Stimulated activated CD8-positive, alpha-beta memory T cell treated with anti-CD3 and anti-CD28 coated beads, Interleukin-15, amount 100 ng/mL, for 1 hour (primary cell): ENCODE data around the gene C1QTNF4.

ENCODE experiments used
- DNase-seq: peaks from one replicate; pipeline ENCODE4 v3.0.0-alpha.2; 2020; ENCODE audit warnings: low read depth

Gene C1QTNF4

GRCh38 chr11:47592970-47593369 lies 1.2 kb downstream of the C1QTNF4 start:
- DNase-seq, result no peak

DNA sequence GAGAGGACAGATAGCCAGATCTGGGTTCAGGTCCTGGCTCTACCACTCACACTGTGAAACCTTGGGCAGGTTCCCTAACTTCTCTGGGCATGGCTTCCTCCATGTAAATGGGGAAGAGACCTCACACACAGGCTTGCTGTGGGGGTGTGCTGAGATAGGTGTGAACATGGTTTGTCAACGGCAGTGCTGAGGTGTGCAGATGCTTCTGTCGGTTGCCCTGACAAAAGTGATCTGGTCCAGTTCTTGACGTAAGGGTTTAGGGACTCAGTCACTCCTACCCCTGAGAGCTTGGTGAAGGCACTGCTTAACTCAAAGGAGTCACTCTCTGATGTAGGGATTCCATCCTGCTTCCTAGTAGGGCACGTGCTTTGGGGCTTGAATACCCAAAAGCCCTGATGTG lies 2.0 kb downstream of the C1QTNF4 start:
- no peak for DNase-seq

GRCh38 chr11:47591764-47592163 lies 2.4 kb downstream of the C1QTNF4 start:
- no peak for DNase-seq

- no peak for DNase-seq
Observed at GRCh38 chr11:47589977-47590861, 4.0 kb downstream of the C1QTNF4 start.

DNA sequence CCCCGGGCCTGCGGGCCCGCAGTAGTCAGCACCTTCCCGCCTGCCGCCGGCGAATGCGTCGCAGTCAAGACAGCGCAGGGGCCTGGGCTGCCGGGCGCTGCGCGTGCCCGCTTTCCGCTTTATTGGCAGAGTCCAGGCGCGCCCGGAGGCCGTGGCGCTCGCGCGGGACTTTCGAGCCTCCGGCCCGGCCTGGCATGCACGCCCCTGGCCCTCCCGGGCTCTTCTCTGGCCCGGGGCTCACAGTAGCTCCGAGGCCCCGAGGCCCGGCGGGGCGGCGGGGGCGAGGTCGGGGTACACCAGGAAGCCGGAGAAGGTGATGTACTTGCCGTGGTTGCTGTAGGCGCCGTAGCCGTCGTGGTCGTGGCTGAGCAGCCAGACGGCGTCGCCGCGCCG lies 4.6 kb downstream of the C1QTNF4 start:
- DNase-seq, result no peak

DNA sequence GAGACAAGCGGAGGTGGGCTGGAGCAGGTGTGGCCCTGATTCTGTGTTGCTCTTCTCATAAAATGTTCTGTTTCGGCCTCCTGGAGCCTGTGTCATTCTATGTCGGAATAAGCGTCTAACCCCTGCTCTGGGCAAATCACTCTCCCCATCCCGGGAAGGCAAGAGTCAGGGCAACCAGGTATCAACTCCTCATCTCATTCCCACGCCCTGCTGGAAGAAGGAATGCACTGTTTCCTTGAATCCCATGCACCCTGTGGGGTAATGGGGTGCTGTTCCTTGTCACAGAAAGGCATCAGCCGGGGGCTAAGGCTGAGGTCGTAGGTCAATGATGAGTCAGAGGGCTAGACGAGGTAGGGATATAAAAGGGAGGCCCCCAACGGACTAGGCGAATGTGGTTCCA lies 5.1 kb downstream of the C1QTNF4 start:
- no peak for DNase-seq

DNA sequence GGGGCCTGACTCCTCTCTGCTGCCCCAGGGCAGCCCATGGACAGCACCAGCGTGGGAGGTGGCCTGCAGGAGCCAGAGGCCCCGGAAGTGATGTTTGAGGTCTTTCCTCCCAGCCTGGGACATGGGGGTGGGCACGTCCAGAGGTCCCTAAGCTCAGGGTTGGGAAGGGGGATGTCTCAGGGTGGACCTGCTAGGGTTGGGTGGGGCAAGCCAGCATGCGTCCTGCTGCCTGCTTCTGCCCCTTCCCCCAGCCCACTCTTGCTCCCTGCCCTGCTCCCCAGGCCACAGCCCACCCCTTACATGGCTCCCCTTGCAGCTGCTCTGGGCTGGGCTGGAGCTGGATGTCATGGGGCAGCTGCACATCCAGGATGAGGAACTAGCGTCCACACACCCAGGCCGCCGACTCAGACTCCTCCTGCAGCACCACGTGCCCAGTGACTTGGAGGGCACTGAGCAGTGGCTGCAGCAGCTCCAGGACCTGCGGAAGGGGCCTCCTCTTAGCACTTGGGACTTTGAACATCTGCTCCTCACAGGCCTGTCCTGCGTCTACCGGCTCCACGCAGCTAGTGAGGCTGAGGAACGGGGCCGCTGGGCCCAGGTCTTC lies 6.4 kb downstream of the C1QTNF4 start:
- DNase-seq, result no peak

- no peak for DNase-seq
Observed at GRCh38 chr11:47587039-47587716, 7.0 kb downstream of the C1QTNF4 start.

DNA sequence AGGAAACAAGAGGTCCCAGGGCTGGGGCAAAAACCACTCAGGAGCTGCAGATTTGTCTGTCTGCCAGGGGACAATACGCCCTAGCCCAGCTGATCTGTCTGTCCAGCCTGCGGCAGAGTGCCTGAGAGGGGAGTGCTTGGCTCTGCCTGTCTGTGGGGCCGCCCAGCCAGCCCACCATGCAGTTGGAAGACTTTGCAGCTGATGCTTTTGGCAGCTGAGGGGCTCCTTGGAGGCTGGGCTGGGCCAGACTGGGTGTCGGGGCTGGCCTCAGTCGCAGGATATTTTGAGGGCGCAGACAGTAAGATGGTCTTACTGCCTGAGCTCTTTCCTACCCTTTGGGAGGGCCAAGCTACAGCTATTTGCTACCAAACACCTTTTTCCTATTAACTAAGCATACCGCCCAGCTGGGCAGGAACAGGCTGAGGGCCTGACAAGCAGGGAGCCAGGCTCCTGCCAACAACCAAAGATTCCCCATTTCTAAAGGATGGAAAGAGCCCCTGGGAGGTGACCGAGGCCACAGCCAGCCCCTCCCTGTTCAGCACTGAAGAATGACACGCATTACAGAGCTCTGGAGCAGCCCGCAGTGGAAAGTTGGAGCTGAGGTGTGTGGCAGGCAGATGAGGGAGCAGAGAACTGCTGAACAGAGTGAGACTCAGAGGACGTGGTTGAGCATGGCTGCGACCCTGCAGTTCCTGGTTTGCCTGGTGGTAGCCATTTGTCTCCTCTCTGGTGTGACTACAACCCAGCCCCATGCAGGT lies 7.9 kb downstream of the C1QTNF4 start, which contains the start of gene FAM180B:
Gene FAM180B (plus strand): TSS at position 581 of the 758 bp plus-strand sequence. CDS start 91 bp downstream, at position 672.
- no peak for DNase-seq

DNA sequence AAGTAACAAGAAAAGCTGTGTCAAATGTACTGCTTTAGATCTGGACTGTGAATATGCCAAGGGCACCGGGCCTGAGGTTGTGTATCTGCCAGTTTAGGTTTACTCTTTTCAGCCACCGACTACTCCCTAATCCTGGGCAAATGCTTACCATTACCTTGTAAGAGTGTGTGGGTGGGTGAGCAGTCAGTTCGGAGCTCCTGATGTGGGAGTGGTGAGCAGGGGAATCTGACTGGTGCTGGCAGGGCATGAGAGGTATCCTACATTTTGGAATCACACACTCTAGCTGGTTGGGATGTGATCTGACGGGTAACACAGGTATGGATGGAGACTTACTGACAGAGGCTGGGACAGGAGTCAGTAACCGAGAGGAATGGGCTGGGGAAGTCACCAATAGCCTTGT lies 10.4 kb downstream of the C1QTNF4 start:
- no peak for DNase-seq

GRCh38 chr11:47578524-47579494 lies 15.4 kb downstream of the C1QTNF4 start, which contains the start of the genes KBTBD4 and NDUFS3:
Gene KBTBD4, minus strand, starts transcription at chr11:47578970. Its CDS starts 19 bp downstream, at chr11:47578951.
Gene NDUFS3, plus strand, starts transcription at chr11:47579074. Its CDS starts 18 bp downstream, at chr11:47579092.
- peak; percentile 79 for DNase-seq

GRCh38 chr11:47577460-47578041 lies 16.7 kb downstream of the C1QTNF4 start:
- DNase-seq, result no peak

DNA sequence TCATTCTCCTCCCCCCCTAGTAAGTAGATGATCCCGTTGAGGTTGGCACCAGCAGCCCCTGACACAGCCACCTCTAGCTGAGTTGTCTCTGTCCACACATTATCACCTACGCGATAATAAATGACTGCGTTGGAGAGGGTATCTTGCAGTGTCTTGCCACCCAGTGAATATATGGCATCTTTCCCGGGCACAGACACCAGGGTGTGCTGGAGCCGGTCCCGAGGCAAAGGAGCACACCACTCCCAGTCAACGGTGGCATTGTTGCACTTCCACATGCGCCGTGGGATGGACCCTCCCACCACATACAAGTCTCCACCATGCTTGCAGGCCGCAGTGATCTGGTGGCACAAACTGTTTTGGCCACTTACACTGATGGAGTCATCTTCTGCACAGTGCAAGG lies 20.9 kb downstream of the C1QTNF4 start:
- no peak for DNase-seq

GRCh38 chr11:47572715-47573255 lies 21.4 kb downstream of the C1QTNF4 start:
- DNase-seq, result no peak

DNA sequence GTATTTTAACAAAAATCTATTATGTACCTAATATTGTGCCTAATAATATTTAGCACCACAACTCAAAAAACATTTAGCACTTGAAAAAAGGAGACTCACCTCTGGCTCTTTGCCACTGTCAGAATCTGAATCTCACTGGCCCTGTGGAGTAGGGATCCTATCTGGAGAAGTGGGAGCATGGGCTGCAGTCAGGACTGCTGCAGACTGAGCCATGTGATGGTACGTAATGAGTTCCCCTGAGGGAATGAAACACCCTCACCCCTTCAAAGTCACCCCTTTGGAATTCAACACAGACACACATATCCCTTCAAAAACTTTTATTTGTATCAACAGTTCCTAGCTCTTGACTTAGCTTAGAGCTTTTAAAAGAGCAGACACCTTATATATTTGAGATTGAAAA lies 22.3 kb downstream of the C1QTNF4 start:
- DNase-seq, result no peak

DNA sequence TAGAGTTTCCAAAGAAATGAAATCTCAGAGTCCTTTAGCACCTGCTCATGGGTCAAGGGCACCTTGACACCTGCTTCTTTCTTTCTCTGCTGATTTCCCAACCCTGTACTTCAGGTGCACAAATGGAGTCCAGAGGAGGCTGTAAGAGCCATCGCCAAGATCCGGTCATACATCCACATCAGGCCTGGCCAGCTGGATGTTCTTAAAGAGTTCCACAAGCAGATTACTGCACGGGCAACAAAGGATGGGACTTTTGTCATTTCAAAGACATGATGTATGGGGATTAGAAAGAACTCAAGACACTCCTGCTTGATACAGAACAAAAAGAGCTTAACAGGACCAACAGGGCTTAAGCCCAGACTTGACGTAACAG lies 22.9 kb downstream of the C1QTNF4 start:
- DNase-seq, result no peak

DNA sequence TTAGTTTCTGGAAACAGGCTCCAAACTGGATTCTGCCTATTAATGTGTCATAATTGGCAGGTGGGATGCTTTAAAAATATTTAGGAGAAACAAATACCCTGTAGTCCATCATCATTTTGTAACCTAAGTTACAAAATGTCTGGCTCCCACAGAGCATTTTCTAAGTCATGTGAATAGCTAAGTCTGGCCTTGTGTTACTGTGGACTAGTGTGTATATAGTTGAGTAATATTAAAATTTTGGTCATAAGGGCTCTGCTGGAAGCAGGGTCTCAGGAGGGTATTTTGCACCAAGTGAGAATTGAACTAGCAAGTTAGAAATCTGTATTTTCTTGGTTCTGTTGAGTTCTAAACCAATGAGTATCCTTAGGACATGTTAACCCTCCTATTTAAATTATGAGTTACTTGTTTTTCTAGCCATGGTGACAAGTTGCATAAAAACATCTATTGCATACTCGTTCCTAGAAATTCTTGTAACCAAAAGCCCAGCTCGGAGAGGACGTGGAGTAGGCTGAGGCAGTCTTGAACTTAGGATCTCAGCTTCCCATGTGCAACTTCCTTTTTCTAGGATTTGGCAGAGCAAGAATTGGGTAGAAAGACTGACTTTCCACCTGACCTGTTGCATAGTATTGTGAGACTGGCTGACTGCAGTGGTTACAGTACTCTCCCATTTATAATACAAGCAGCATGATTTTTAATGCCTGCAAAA lies 23.4 kb downstream of the C1QTNF4 start:
- DNase-seq, result no peak

DNA sequence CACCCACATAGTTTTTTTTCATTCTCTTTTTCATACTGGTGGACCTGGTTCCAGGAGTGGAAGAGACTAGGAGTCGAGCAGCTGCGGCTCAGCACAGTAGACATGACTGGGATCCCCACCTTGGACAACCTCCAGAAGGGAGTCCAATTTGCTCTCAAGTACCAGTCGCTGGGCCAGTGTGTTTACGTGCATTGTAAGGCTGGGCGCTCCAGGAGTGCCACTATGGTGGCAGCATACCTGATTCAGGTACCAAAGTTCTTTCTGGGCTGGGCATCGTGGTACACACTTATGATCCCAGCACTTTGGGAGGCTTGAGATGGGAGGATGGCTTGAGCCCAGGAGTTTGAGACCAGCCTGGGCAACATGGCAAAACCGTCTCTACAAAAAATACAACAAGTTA lies 24.6 kb downstream of the C1QTNF4 start:
- DNase-seq, result no peak

DNA sequence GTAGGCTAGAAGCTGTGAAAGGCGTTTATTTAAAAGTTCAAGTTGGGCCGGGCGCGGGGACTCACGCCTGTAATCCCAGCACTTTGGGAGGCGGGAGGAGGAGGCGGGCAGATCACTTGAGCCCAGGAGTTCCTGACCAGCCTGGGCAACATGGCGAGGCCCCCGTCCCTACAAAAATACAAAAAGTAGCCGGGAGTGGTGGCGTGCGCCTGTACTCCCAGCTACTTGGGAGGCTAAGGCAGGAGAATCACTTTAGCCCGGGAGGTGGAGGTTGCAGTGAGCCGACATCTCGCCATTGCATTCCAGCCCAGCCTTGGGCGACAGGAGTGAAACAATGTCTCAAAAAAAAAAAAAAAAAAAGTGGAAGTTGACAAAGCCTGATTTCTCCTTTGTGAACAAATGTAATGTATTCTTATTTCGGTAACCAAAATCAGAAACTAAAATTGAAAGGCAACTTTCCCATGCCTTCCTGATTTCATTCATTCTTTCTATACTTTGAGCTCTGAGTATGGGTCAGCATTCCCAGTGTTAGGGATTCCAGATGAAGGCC lies 28.0 kb downstream of the C1QTNF4 start:
- DNase-seq, result no peak
